Mesenchymal stem cell (in vitro differentiated cells and primary cell): ENCODE data around the gene SLIT3.

Experiments
- DNase-seq: peaks from one replicate; pipeline ENCODE4 v3.0.0-alpha.2; 2013
- H2AFZ ChIP-seq: one replicate; pipeline ENCODE4 v1.6.1; 2013; ENCODE audit warnings: low read depth, mild to moderate bottlenecking, control low read depth, inconsistent platforms, low read length, moderate library complexity
- H2AK5ac ChIP-seq: 2 replicates; pipeline ENCODE4 v1.6.1; 2013; ENCODE audit warnings: low read length, moderate library complexity, mild to moderate bottlenecking, inconsistent platforms; ENCODE audit not compliant: severe bottlenecking
- H2BK120ac ChIP-seq: one replicate; pipeline ENCODE4 v1.6.1; 2013; ENCODE audit warnings: low read depth, mild to moderate bottlenecking, inconsistent platforms, low read length, moderate library complexity
- H2BK12ac ChIP-seq, 2 experiments: one replicate each; pipeline ENCODE4 v1.6.1; 2013; ENCODE audit warnings: inconsistent platforms in 2 of 2, low read length in 2 of 2, mild to moderate bottlenecking in 2 of 2, moderate library complexity in 2 of 2, control low read depth in 1 of 2
- H2BK15ac ChIP-seq: one replicate; pipeline ENCODE4 v1.6.1; 2013; ENCODE audit warnings: mild to moderate bottlenecking, low read depth, inconsistent platforms; ENCODE audit not compliant: poor library complexity, severe bottlenecking
- H2BK5ac ChIP-seq: 2 replicates; pipeline ENCODE4 v1.6.1; 2013; ENCODE audit warnings: low read depth, mild to moderate bottlenecking, low read length, control low read depth, inconsistent platforms; ENCODE audit not compliant: poor library complexity, severe bottlenecking
- H3K14ac ChIP-seq, 2 experiments: one replicate each; pipeline ENCODE4 v1.6.1; 2013; ENCODE audit warnings: inconsistent platforms in 2 of 2, low read length in 2 of 2, control low read depth in 1 of 2, mild to moderate bottlenecking in 1 of 2, moderate library complexity in 1 of 2
- H3K18ac ChIP-seq, 2 experiments: one replicate each; pipeline ENCODE4 v1.6.1; 2013; ENCODE audit warnings: inconsistent platforms in 2 of 2, low read length in 2 of 2, control low read depth in 1 of 2, low read depth in 1 of 2, mild to moderate bottlenecking in 1 of 2
- H3K23ac ChIP-seq, 2 experiments: one replicate each; pipeline ENCODE4 v1.6.1; 2013; ENCODE audit warnings: inconsistent platforms in 2 of 2, low read length in 2 of 2, mild to moderate bottlenecking in 2 of 2, moderate library complexity in 2 of 2, control low read depth in 1 of 2
- H3K27ac ChIP-seq: 2 replicates; pipeline ENCODE4 v1.5.1; 2013; ENCODE audit warnings: mild to moderate bottlenecking, moderate library complexity, low read length, control low read depth, inconsistent platforms; ENCODE audit not compliant: poor library complexity, severe bottlenecking
- H3K27me3 ChIP-seq, 2 experiments: 2 replicates each; pipeline versions ENCODE4 v1.6.1 to v1.7.0; 2013; ENCODE audit warnings: low read length in 2 of 2, mild to moderate bottlenecking in 2 of 2, moderate library complexity in 2 of 2, control low read depth in 1 of 2, inconsistent platforms in 1 of 2; ENCODE audit not compliant: control insufficient read depth in 1 of 2, insufficient read depth in 1 of 2
- H3K36me3 ChIP-seq, 2 experiments: 2 replicates each; pipeline versions ENCODE4 v1.6.1 to v1.7.0; 2013; ENCODE audit warnings: low read length in 2 of 2, control low read depth in 1 of 2, inconsistent platforms in 1 of 2, low read depth in 1 of 2, mild to moderate bottlenecking in 1 of 2; ENCODE audit not compliant: insufficient read depth in 2 of 2, control insufficient read depth in 1 of 2
- H3K4ac ChIP-seq, 2 experiments: one replicate each; pipeline ENCODE4 v1.6.1; 2013; ENCODE audit warnings: inconsistent platforms in 2 of 2, low read length in 2 of 2, mild to moderate bottlenecking in 2 of 2, moderate library complexity in 2 of 2, control low read depth in 1 of 2, low read depth in 1 of 2
- H3K4me1 ChIP-seq: 2 replicates; pipeline ENCODE4 v1.6.1; 2013; ENCODE audit warnings: low read depth, low read length, control low read depth; ENCODE audit not compliant: control insufficient read depth, insufficient read depth
- H3K4me2 ChIP-seq: 2 replicates; pipeline ENCODE4 v1.6.1; 2013; ENCODE audit warnings: low read length, mild to moderate bottlenecking, inconsistent platforms; ENCODE audit not compliant: poor library complexity, severe bottlenecking
- H3K4me3 ChIP-seq, 2 experiments: 2 replicates each; pipeline versions ENCODE4 v1.5.1 to v1.7.0; 2013; ENCODE audit warnings: low read length in 2 of 2, mild to moderate bottlenecking in 2 of 2, control low read depth in 1 of 2, low read depth in 1 of 2; ENCODE audit not compliant: insufficient read depth in 1 of 2
- H3K79me1 ChIP-seq: replicated peaks from 2 replicates; pipeline ENCODE4 v1.6.1; 2013; ENCODE audit warnings: mild to moderate bottlenecking, control low read depth, low read length, inconsistent platforms; ENCODE audit not compliant: poor library complexity, severe bottlenecking
- H3K9ac ChIP-seq: 2 replicates; pipeline ENCODE4 v1.7.0; 2013; ENCODE audit warnings: mild to moderate bottlenecking, low read length, moderate library complexity
- H3K9me3 ChIP-seq: 2 replicates; pipeline ENCODE4 v1.7.0; 2013; ENCODE audit warnings: mild to moderate bottlenecking, low read length; ENCODE audit not compliant: control insufficient read depth
- H4K8ac ChIP-seq: one replicate; pipeline ENCODE4 v1.6.1; 2013; ENCODE audit warnings: inconsistent platforms, mild to moderate bottlenecking, low read length, moderate library complexity
- H4K91ac ChIP-seq: one replicate; pipeline ENCODE4 v1.6.1; 2013; ENCODE audit warnings: mild to moderate bottlenecking, low read length, inconsistent platforms
- WGBS: methylation state at CpG from one replicate; pipeline ENCODE4 v1.1.7; 2013; ENCODE audit warnings: mixed read lengths; 5-methylcytosine and 5-hydroxymethylcytosine counted together

SLIT3 gene

GRCh38 chr5:168777651-168778050 is 523.3 kb downstream of the SLIT3 start:
- Histone ChIP-seq H2BK5ac (no peak overlapping the region), H4K8ac (no peak overlapping the region), H3K79me1 (no peaks in the 10 kb centered on the region), H3K4ac (no peak overlapping the region), H3K18ac (no peak overlapping the region), H3K27me3 (no peaks in the 10 kb centered on the region), H2BK15ac (no peak overlapping the region), H2BK120ac (no peak overlapping the region), H2AFZ (no peak overlapping the region), H3K9me3 (no peaks in the 10 kb centered on the region), H3K27ac (no peak overlapping the region), H3K23ac (no peak overlapping the region), H3K14ac (no peak overlapping the region), H3K4me2 (no peak overlapping the region), H2AK5ac (no peak overlapping the region), H4K91ac (no peak overlapping the region), H3K36me3 (peaks cover 0 to 98% of the 10 kb centered on the region in 2 experiments), H3K4me3 (no peak overlapping the region), H3K9ac (no peak overlapping the region), H3K4me1 (no peaks in the 10 kb centered on the region), H2BK12ac (no peak overlapping the region)
- DNase-seq = no peak
- 79% methylated on average over 2 of the region's 2 CpGs for WGBS

GRCh38 chr5:168776070-168776469 is 524.9 kb downstream of the SLIT3 start:
- 70% methylated on average over 9 of the region's 9 CpGs for WGBS
- H3K14ac ChIP-seq = no peak overlapping the region
- DNase-seq = no peak

GRCh38 chr5:168773226-168773625 is 527.7 kb downstream of the SLIT3 start:
- H3K23ac ChIP-seq = no peak overlapping the region
- H2BK15ac ChIP-seq = no peak overlapping the region
- H2BK5ac ChIP-seq = no peak overlapping the region
- no peak overlapping the region for H3K4ac ChIP-seq
- H3K4me3 ChIP-seq = no peak overlapping the region
- no peak overlapping the region for H2AFZ ChIP-seq
- H3K9ac ChIP-seq = no peak overlapping the region
- H4K91ac ChIP-seq = no peak overlapping the region
- H2BK120ac ChIP-seq = no peak overlapping the region
- no peak for DNase-seq
- no peaks in the 10 kb centered on the region for H3K4me1 ChIP-seq
- H3K36me3 ChIP-seq = peaks cover 0 to 98% of the 10 kb centered on the region in 2 experiments
- H3K27ac ChIP-seq = no peak overlapping the region
- H2AK5ac ChIP-seq = no peak overlapping the region
- H2BK12ac ChIP-seq = no peak overlapping the region
- peaks cover 4% of the 10 kb centered on the region for H3K9me3 ChIP-seq
- no peak overlapping the region for H3K18ac ChIP-seq
- no peak overlapping the region for H3K14ac ChIP-seq
- H4K8ac ChIP-seq = no peak overlapping the region
- H3K79me1 ChIP-seq = no peaks in the 10 kb centered on the region
- H3K27me3 ChIP-seq = no peaks in the 10 kb centered on the region
- no peak overlapping the region for H3K4me2 ChIP-seq
- 91% methylated on average over 9 of the region's 9 CpGs for WGBS

More at GRCh38 chr5:168776070-168776469, 524.9 kb downstream of the SLIT3 start:
- no peaks in the 10 kb centered on the region for H3K4me1 ChIP-seq
- no peak overlapping the region for H3K9ac ChIP-seq
- H3K4ac ChIP-seq = no peak overlapping the region
- no peak overlapping the region for H2BK5ac ChIP-seq
- no peak overlapping the region for H2BK120ac ChIP-seq
- no peaks in the 10 kb centered on the region for H3K27me3 ChIP-seq
- H2AFZ ChIP-seq = no peak overlapping the region
- no peak overlapping the region for H3K27ac ChIP-seq
- no peak overlapping the region for H2BK15ac ChIP-seq
- no peaks in the 10 kb centered on the region for H3K9me3 ChIP-seq
- no peak overlapping the region for H4K8ac ChIP-seq
- H3K4me3 ChIP-seq = no peak overlapping the region
- H2BK12ac ChIP-seq = no peak overlapping the region
- H3K4me2 ChIP-seq = no peak overlapping the region
- no peak overlapping the region for H4K91ac ChIP-seq
- no peak overlapping the region for H2AK5ac ChIP-seq
- H3K79me1 ChIP-seq = no peaks in the 10 kb centered on the region
- H3K36me3 ChIP-seq = peaks cover 0 to 98% of the 10 kb centered on the region in 2 experiments
- no peak overlapping the region for H3K18ac ChIP-seq
- H3K23ac ChIP-seq = no peak overlapping the region

DNA sequence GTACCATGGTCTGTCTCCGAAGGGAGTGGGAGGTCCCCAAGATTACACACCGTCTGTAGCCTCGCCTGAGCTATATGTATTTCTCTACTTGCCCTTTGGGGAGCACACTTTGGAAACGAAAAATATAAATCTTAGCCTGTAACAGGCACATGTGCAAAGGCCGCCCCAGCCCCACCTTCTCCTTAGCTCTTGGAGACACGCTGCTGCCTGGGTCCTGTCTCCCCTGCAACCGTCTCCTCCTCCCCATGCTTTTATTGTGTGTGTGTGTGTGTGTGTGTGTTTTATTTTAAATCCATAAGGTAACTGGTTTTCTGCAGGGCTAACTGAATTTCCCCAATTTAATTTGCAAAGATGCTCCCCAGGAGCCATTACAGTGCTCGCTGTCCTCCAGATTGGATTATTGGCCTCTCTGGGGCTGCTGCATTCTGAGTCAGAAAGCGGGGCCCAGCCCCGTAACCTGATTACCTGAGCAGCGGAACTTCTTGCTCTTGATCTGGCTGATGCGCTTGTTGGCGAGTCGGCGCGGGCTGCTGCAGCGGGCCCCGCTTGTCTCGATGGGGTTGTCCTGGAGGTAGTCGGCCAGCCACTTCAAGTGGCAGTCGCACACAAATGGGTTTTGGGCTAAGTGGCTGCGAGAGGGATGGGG is 528.5 kb downstream of the SLIT3 start:
- no peak overlapping the region for H3K4ac ChIP-seq
- H3K36me3 ChIP-seq = peaks cover 0 to 98% of the 10 kb centered on the region in 2 experiments
- no peaks in the 10 kb centered on the region for H3K27me3 ChIP-seq
- no peak overlapping the region for H2AFZ ChIP-seq
- H3K4me2 ChIP-seq = no peak overlapping the region
- no peak overlapping the region for H3K9ac ChIP-seq
- H3K18ac ChIP-seq = no peak overlapping the region
- no peak overlapping the region for H4K8ac ChIP-seq
- H2AK5ac ChIP-seq = no peak overlapping the region
- H3K79me1 ChIP-seq = no peaks in the 10 kb centered on the region
- H3K4me1 ChIP-seq = no peaks in the 10 kb centered on the region
- WGBS = 93% methylated on average over 19 of the region's 22 CpGs
- no peak overlapping the region for H4K91ac ChIP-seq
- H2BK5ac ChIP-seq = no peak overlapping the region
- H2BK15ac ChIP-seq = no peak overlapping the region
- DNase-seq = no peak
- H3K23ac ChIP-seq = no peak overlapping the region
- H3K27ac ChIP-seq = no peak overlapping the region
- no peak overlapping the region for H3K4me3 ChIP-seq
- no peak overlapping the region for H2BK12ac ChIP-seq
- no peak overlapping the region for H3K14ac ChIP-seq
- peaks cover 8% of the 10 kb centered on the region for H3K9me3 ChIP-seq
- H2BK120ac ChIP-seq = no peak overlapping the region
